Upper lobe of left lung (tissue), 6 donors: ENCODE results near the gene ABCA7. TPM values are rescaled to one million over a fixed set of nuclear protein-coding genes. Genes with fewer than 3 reads are reported as not detected.

Experiments used
- small RNA-seq, 4 donors: library from RNA; depleted of rRNA; stranded (forward); fragments of <200 nt; gene quantifications; one replicate each; pipeline ENCODE3, GENCODE V24; 2016
- total RNA-seq, 6 donors: library from RNA; depleted of rRNA in 4 of 6; stranded (reverse); fragments of >200 nt in 4 of 6; gene quantifications; one replicate each; pipeline versions ENCODE4 v1.1.0 to v1.2.1, GENCODE V29; 2016 to 2021
- donor health status: DM: no; HTN: no; CAD: no; lungs with moderate emphysema.
- donor health status: DM: no; HTN: yes; CAD: no; lungs with severe emphysema.

The ABCA7 gene
- total RNA-seq, 6 donors from 2014 or later: 34.1 to 224 (median 58.2) TPM

Small RNA genes lying within 50 kb of the gene (small RNA-seq; reads per million reads assigned to genes)
- 0 to 0.49 (median 0.10) reads per million in 4 donors for gene RNU6-2

Other genes with a start within 250 kb of the ABCA7 start
- gene PTBP1, start 242.7 kb upstream of the ABCA7 start, total RNA-seq: 100 to 1,000 TPM; 122 to 270 (median 219) TPM
- gene PLPPR3, start 218.2 kb upstream of the ABCA7 start, total RNA-seq: 10 to 100 TPM in 1 of 6 donors, 1 to 10 TPM in 4, under 1 TPM in 1; 0.63 to 14.2 (median 5.6) TPM
- 10 to 100 TPM in 1 of 6 donors, 1 to 10 TPM in 5; 2.0 to 13.6 (median 5.3) TPM for gene AZU1, start 212.3 kb upstream of the ABCA7 start, total RNA-seq
- 1 to 10 TPM in 2 of 6 donors, not detected in 4; 1.1 to 9.4 TPM for gene PRTN3, start 199.1 kb upstream of the ABCA7 start, total RNA-seq
- 10 to 100 TPM in 1 of 6 donors, 1 to 10 TPM in 2, under 1 TPM in 2, not detected in 1; 0.69 to 11.9 (median 1.3) TPM for gene ELANE, start 187.8 kb upstream of the ABCA7 start, total RNA-seq
- 100 to 1,000 TPM; 101 to 393 (median 259) TPM for gene CFD, start 180.4 kb upstream of the ABCA7 start, total RNA-seq
- gene MED16, start 146.9 kb upstream of the ABCA7 start, total RNA-seq: 100 to 1,000 TPM in 2 of 6 donors, 10 to 100 TPM in 4; 33.5 to 110 (median 62.1) TPM
- gene RNU6-9, start 146.6 kb upstream of the ABCA7 start, total RNA-seq: not detected
- 10 to 100 TPM; 39.6 to 71.2 (median 63.3) TPM for gene R3HDM4, start 126.9 kb upstream of the ABCA7 start, total RNA-seq
- not detected for gene KISS1R, start 122.8 kb upstream of the ABCA7 start, total RNA-seq
- 10 to 100 TPM in 4 of 6 donors, 1 to 10 TPM in 2; 7.1 to 54.5 (median 19.2) TPM for gene ARID3A, start 114.1 kb upstream of the ABCA7 start, total RNA-seq
- gene WDR18, start 55.8 kb upstream of the ABCA7 start, total RNA-seq: 100 to 1,000 TPM in 1 of 6 donors, 10 to 100 TPM in 5; 29.2 to 122 (median 38.6) TPM
- gene GRIN3B, start 39.7 kb upstream of the ABCA7 start, total RNA-seq: 10 to 100 TPM in 1 of 6 donors, 1 to 10 TPM in 4, under 1 TPM in 1; 0.06 to 18.9 (median 5.6) TPM
- 100 to 1,000 TPM; 143 to 643 (median 208) TPM for gene TMEM259, start 19.0 kb upstream of the ABCA7 start, total RNA-seq
- gene RNU6-2, start 18.6 kb upstream of the ABCA7 start, total RNA-seq: not detected
- gene CNN2, start 13.5 kb upstream of the ABCA7 start, total RNA-seq: 100 to 1,000 TPM in 5 of 6 donors, 10 to 100 TPM in 1; 98.1 to 262 (median 164) TPM
- gene ARHGAP45, start 27.1 kb downstream of the ABCA7 start, total RNA-seq: 100 to 1,000 TPM in 4 of 6 donors, 10 to 100 TPM in 2; 91.6 to 332 (median 123) TPM
- gene POLR2E, start 55.3 kb downstream of the ABCA7 start, total RNA-seq: 100 to 1,000 TPM in 4 of 6 donors, 10 to 100 TPM in 2; 50.0 to 176 (median 103) TPM
- 100 to 1,000 TPM; 370 to 717 (median 484) TPM for gene GPX4, start 63.9 kb downstream of the ABCA7 start, total RNA-seq
- 100 to 1,000 TPM in 4 of 6 donors, 10 to 100 TPM in 2; 44.8 to 159 (median 106) TPM for gene SBNO2, start 134.2 kb downstream of the ABCA7 start, total RNA-seq
- 100 to 1,000 TPM in 1 of 6 donors, 10 to 100 TPM in 5; 50.2 to 168 (median 63.2) TPM for gene STK11, start 165.7 kb downstream of the ABCA7 start, total RNA-seq
- gene CBARP, start 197.9 kb downstream of the ABCA7 start, total RNA-seq: 1 to 10 TPM in 3 of 6 donors, under 1 TPM in 1, not detected in 2; 0.30 to 1.8 (median 1.0) TPM
- gene ATP5F1D, start 201.6 kb downstream of the ABCA7 start, total RNA-seq: 100 to 1,000 TPM in 3 of 6 donors, 10 to 100 TPM in 3; 56.0 to 187 (median 113) TPM
- gene MIDN, start 208.5 kb downstream of the ABCA7 start, total RNA-seq: 100 to 1,000 TPM in 2 of 6 donors, 10 to 100 TPM in 4; 33.5 to 176 (median 75.9) TPM
- gene CIRBP, start 229.2 kb downstream of the ABCA7 start, total RNA-seq: 1,000 to 10,000 TPM in 1 of 6 donors, 100 to 1,000 TPM in 5; 326 to 1,348 (median 441) TPM
- gene FAM174C, start 235.4 kb downstream of the ABCA7 start, total RNA-seq: 10 to 100 TPM; 43.0 to 85.3 (median 59.6) TPM
- not detected for gene EFNA2, start 245.8 kb downstream of the ABCA7 start, total RNA-seq